ENCODE results near the gene C2CD4C. TPM values are rescaled to one million over a fixed set of nuclear protein-coding genes. Genes with fewer than 3 reads are reported as not detected.

Gene C2CD4C
- total RNA-seq, 2 donors from 2014 or later, result 0.52 to 0.96 TPM

GRCh38 chr19:422213-422916 is 13.4 kb upstream of the C2CD4C start:
- no peaks in the 10 kb centered on the region for H3K9me3 ChIP-seq
- no peak overlapping the region for H3K27ac ChIP-seq
- no peaks in the 10 kb centered on the region for H3K27me3 ChIP-seq
- H3K4me3 ChIP-seq, result no peak overlapping the region
- H3K4me1 ChIP-seq, result no peaks in the 10 kb centered on the region
- TF ChIP-seq, protein P1, sequence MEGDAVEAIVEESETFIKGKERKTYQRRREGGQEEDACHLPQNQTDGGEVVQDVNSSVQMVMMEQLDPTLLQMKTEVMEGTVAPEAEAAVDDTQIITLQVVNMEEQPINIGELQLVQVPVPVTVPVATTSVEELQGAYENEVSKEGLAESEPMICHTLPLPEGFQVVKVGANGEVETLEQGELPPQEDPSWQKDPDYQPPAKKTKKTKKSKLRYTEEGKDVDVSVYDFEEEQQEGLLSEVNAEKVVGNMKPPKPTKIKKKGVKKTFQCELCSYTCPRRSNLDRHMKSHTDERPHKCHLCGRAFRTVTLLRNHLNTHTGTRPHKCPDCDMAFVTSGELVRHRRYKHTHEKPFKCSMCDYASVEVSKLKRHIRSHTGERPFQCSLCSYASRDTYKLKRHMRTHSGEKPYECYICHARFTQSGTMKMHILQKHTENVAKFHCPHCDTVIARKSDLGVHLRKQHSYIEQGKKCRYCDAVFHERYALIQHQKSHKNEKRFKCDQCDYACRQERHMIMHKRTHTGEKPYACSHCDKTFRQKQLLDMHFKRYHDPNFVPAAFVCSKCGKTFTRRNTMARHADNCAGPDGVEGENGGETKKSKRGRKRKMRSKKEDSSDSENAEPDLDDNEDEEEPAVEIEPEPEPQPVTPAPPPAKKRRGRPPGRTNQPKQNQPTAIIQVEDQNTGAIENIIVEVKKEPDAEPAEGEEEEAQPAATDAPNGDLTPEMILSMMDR (IDR thresholded peaks at IDR 0.05), result no peak
- DNase-seq, result no peak
- intact Hi-C loops (cut with DNase I), result no loop called here
- H3K9ac ChIP-seq (ENCODE audit: low read depth in 2 of 2, low read length in 2 of 2), result no peak overlapping the region
- H3K36me3 ChIP-seq, result no peaks in the 10 kb centered on the region

DNA sequence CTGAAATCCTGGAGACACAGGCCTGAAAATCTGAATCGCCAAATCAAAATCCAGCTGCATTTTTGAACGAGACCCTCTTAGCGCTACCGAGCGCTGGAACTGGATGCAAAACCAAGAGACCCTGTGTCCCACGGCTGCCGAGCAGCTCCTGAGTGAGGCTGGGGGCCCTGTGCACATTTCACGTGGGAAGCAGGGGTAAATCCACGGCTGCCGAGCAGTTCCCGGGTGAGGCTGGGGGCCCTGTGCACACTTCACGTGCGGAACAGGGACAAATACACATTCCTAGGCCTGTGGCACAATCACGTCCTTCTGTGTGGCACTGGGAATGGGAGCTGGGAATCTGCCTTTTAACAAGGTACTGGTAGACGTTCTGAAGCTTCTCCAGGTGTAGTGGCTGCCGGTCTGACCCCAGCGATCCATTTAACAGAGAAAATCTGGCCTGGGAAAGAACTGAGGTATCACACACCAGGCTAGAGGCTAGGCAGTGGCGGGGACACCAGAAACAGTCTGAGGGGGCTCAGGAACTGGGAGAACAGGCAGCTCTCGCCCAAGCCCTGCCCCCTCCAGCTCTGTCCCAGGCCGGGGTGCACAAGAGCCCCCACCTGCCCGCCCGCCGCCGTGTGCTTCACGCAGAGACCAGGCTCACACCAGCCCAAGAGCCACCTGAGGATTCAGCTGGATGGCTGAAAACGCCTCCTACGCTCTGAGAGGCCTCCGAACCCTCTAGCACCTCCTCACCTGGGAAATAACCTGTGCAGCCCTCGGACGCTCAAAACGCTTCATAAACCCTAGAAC is 11.0 kb upstream of the C2CD4C start:
- TF ChIP-seq, protein P1 (IDR thresholded peaks at IDR 0.05), result no peak
- Histone ChIP-seq H3K36me3 (no peaks in the 10 kb centered on the region), H3K4me1 (no peaks in the 10 kb centered on the region), H3K27ac (no peak overlapping the region), H3K27me3 (no peaks in the 10 kb centered on the region), H3K4me3 (no peak overlapping the region), H3K9me3 (no peaks in the 10 kb centered on the region), H3K9ac (ENCODE audit: low read depth in 2 of 2, low read length in 2 of 2) (no peak overlapping the region)
- DNase-seq, result no peak
- intact Hi-C loops (cut with DNase I), result no loop called here

GRCh38 chr19:418761-419671 is 10.1 kb upstream of the C2CD4C start:
- H3K4me1 ChIP-seq, result no peaks in the 10 kb centered on the region
- H3K27me3 ChIP-seq, result no peaks in the 10 kb centered on the region
- intact Hi-C loops (cut with DNase I), result no loop called here
- H3K27ac ChIP-seq, result no peak overlapping the region
- no peak overlapping the region for H3K9ac ChIP-seq (ENCODE audit: low read depth in 2 of 2, low read length in 2 of 2)
- no peaks in the 10 kb centered on the region for H3K36me3 ChIP-seq
- no peak overlapping the region for H3K4me3 ChIP-seq
- TF ChIP-seq, protein P1 (IDR thresholded peaks at IDR 0.05), result no peak
- no peaks in the 10 kb centered on the region for H3K9me3 ChIP-seq
- no peak for DNase-seq

- Histone ChIP-seq H3K4me3 (no peak overlapping the region), H3K36me3 (no peaks in the 10 kb centered on the region), H3K27me3 (no peaks in the 10 kb centered on the region), H3K27ac (no peak overlapping the region), H3K4me1 (no peaks in the 10 kb centered on the region), H3K9me3 (no peaks in the 10 kb centered on the region), H3K9ac (ENCODE audit: low read depth in 2 of 2, low read length in 2 of 2) (no peak overlapping the region)
- intact Hi-C loops (cut with DNase I), result no loop called here
- TF ChIP-seq, protein P1 (IDR thresholded peaks at IDR 0.05), result no peak
- DNase-seq, result no peak
Measured at GRCh38 chr19:416416-416815, 7.5 kb upstream of the C2CD4C start.

DNA sequence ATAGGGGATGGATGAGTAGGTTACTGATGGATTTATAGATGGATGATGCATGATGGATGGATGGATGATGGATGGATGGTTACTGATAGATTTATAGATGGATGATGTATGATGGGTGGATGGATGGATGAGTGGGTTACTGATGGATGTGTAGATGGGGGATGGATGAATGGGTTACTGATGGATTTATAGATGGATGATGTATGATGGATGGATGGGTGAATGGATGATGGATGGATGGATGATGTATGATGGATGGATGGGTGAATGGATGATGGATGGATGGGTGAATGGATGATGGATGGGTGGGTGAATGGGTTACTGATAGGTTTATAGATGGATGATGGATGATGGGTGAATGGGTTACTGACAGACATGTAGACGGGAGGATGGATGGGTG is 6.3 kb upstream of the C2CD4C start:
- H3K9me3 ChIP-seq, result no peaks in the 10 kb centered on the region
- no peaks in the 10 kb centered on the region for H3K4me1 ChIP-seq
- intact Hi-C loops (cut with DNase I), result no loop called here
- H3K4me3 ChIP-seq, result no peak overlapping the region
- H3K27ac ChIP-seq, result no peak overlapping the region
- no peak for DNase-seq
- no peaks in the 10 kb centered on the region for H3K36me3 ChIP-seq
- TF ChIP-seq, protein P1 (IDR thresholded peaks at IDR 0.05), result no peak
- no peak overlapping the region for H3K9ac ChIP-seq (ENCODE audit: low read depth in 2 of 2, low read length in 2 of 2)
- H3K27me3 ChIP-seq, result peaks cover 3% of the 10 kb centered on the region

Data from colonic mucosa (tissue), 4 donors.